ENCODE measurements around the gene ING4.

ING4 gene

DNA sequence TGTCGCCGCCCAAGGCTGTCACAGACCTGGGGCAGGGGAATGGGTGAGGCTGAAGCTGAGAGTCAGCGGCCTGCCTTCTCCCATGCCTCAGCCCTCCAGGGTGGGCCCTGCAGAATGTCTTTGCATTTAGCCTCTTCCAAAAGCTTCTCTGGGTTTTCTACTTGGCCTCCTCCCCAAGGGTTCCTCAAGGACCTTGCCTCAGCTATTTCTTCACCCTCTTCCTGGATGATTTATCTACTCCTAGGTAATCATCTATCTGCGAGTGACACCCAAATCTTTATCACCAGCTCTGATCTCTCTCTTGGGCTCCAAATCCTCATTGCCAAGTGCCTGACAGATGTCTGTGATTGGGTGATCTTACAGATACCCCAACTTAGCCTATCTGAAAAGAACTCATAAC lies 22.4 kb downstream of the ING4 start:
- no peak for DNase-seq (ENCODE audit: low read depth in 1 of 2, low spot score in 1 of 2)
- Histone ChIP-seq H3K27ac (replicated peaks) (no peak overlapping the region), H3K4me3 (replicated peaks; ENCODE audit: insufficient read depth, low read length) (no peak overlapping the region), H3K27me3 (ENCODE audit: insufficient read depth, poor library complexity, severe bottlenecking) (no peaks in the 10 kb centered on the region)
- TF ChIP-seq GABPA (IDR thresholded peaks at IDR 0.05; ENCODE audit: low read depth) (no peak), CTCF (IDR thresholded peaks at IDR 0.05; ENCODE audit: insufficient read depth, low read length) (no peak), SPI1 (IDR thresholded peaks at IDR 0.05; ENCODE audit: borderline replicate concordance, low read depth) (no peak), POLR2AphosphoS5 (IDR thresholded peaks at IDR 0.05; ENCODE audit: low read depth) (no peak)
- TF ChIP-seq, protein P1, sequence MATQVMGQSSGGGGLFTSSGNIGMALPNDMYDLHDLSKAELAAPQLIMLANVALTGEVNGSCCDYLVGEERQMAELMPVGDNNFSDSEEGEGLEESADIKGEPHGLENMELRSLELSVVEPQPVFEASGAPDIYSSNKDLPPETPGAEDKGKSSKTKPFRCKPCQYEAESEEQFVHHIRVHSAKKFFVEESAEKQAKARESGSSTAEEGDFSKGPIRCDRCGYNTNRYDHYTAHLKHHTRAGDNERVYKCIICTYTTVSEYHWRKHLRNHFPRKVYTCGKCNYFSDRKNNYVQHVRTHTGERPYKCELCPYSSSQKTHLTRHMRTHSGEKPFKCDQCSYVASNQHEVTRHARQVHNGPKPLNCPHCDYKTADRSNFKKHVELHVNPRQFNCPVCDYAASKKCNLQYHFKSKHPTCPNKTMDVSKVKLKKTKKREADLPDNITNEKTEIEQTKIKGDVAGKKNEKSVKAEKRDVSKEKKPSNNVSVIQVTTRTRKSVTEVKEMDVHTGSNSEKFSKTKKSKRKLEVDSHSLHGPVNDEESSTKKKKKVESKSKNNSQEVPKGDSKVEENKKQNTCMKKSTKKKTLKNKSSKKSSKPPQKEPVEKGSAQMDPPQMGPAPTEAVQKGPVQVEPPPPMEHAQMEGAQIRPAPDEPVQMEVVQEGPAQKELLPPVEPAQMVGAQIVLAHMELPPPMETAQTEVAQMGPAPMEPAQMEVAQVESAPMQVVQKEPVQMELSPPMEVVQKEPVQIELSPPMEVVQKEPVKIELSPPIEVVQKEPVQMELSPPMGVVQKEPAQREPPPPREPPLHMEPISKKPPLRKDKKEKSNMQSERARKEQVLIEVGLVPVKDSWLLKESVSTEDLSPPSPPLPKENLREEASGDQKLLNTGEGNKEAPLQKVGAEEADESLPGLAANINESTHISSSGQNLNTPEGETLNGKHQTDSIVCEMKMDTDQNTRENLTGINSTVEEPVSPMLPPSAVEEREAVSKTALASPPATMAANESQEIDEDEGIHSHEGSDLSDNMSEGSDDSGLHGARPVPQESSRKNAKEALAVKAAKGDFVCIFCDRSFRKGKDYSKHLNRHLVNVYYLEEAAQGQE (IDR thresholded peaks at IDR 0.05; ENCODE audit: insufficient replicate concordance, low read depth), result no peak

DNA sequence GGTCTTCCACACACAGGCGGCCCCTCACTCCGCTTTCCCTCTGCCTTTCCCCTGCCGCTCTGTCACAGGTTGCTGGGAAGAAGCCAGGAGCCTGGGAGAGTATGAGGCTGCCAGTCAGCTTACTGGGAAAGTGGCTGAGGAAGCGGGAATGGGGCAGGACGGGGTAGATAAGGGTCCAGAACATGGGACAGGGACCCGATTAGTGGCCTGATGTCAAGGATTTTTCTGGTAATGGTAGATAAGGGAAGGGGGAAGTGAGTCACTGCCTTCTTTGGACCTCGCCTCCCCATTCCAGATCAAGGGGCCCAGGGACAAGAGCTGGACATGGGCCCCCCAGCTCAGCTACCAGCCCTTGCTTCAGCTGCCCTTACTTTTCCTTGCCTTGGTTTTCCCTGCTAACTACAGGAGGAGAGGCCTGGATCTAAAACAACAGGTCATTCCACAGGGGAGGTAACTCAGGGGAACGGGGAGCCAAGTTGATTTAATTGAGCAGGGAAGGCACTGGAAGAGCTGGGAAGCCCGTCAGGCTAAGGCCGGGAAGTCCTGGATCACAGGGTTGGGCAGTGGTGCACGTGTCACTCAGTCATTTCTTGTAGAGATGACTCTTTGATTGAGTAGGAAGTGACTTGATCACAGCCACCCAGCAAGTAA lies 23.6 kb downstream of the ING4 start:
- H3K4me3 ChIP-seq (replicated peaks; ENCODE audit: insufficient read depth, low read length), result no peak overlapping the region
- peak overlapping the region; percentile 55; the same call in 1 of the 2 replicates for H3K27ac ChIP-seq (replicated peaks)
- H3K27me3 ChIP-seq (ENCODE audit: insufficient read depth, poor library complexity, severe bottlenecking), result no peaks in the 10 kb centered on the region
- DNase-seq (ENCODE audit: low read depth in 1 of 2, low spot score in 1 of 2), result no peak
- TF ChIP-seq GABPA (IDR thresholded peaks at IDR 0.05; ENCODE audit: low read depth) (no peak), POLR2AphosphoS5 (IDR thresholded peaks at IDR 0.05; ENCODE audit: low read depth) (no peak), SPI1 (IDR thresholded peaks at IDR 0.05; ENCODE audit: borderline replicate concordance, low read depth) (peak; percentile 40; the same call in 1 of the 2 replicates), CTCF (IDR thresholded peaks at IDR 0.05; ENCODE audit: insufficient read depth, low read length) (no peak)
- TF ChIP-seq, protein P1 (IDR thresholded peaks at IDR 0.05; ENCODE audit: insufficient replicate concordance, low read depth), result no peak

- Histone ChIP-seq H3K27ac (replicated peaks) (peak overlapping the region; percentile 55), H3K27me3 (ENCODE audit: insufficient read depth, poor library complexity, severe bottlenecking) (no peaks in the 10 kb centered on the region), H3K4me3 (replicated peaks; ENCODE audit: insufficient read depth, low read length) (no peak overlapping the region)
- DNase-seq (ENCODE audit: low read depth in 1 of 2, low spot score in 1 of 2), result peak; percentile 57 to 77
- peak; percentile 86 for TF ChIP-seq SPI1 (IDR thresholded peaks at IDR 0.05; ENCODE audit: borderline replicate concordance, low read depth)
- no peak for TF ChIP-seq CTCF (IDR thresholded peaks at IDR 0.05; ENCODE audit: insufficient read depth, low read length)
These were observed 24.6 kb downstream of the ING4 start for GRCh38 chr12:6638305-6638704.

Measured in HL-60 (cell line).